Effector memory CD4-positive, alpha-beta T cell (primary cell): ENCODE data around the gene SHISA8.

Experiments used
- DNase-seq, 3 donors: peaks; one replicate each; pipeline ENCODE4 v3.0.0-alpha.2; 2020
- H3K27ac ChIP-seq: 2 replicates; pipeline ENCODE4 v1.7.0; 2013; ENCODE audit warnings: mild to moderate bottlenecking, low read length, moderate library complexity; ENCODE audit not compliant: insufficient read depth, poor library complexity, severe bottlenecking
- H3K27me3 ChIP-seq: replicated peaks from 2 replicates; pipeline ENCODE4 v1.7.0; 2013; ENCODE audit warnings: mild to moderate bottlenecking, low read length; ENCODE audit not compliant: insufficient read depth, control insufficient read depth, poor library complexity, severe bottlenecking
- H3K36me3 ChIP-seq: 2 replicates; pipeline ENCODE4 v1.7.0; 2013; ENCODE audit warnings: mild to moderate bottlenecking, low read length, moderate library complexity; ENCODE audit not compliant: control insufficient read depth, insufficient read depth
- H3K4me1 ChIP-seq: 2 replicates; pipeline ENCODE4 v1.7.0; 2013; ENCODE audit warnings: low read length, mild to moderate bottlenecking; ENCODE audit not compliant: control insufficient read depth, insufficient read depth, poor library complexity, severe bottlenecking
- H3K4me3 ChIP-seq: 2 replicates; pipeline ENCODE4 v1.7.0; 2013; ENCODE audit warnings: low read length, low read depth, mild to moderate bottlenecking; ENCODE audit not compliant: insufficient read depth, poor library complexity, severe bottlenecking
- H3K9me3 ChIP-seq: 2 replicates; pipeline ENCODE4 v1.7.0; 2013; ENCODE audit warnings: mild to moderate bottlenecking, low read length, moderate library complexity; ENCODE audit not compliant: control insufficient read depth

The SHISA8 gene

GRCh38 chr22:41862160-41862529, 52.7 kb downstream of the SHISA8 start:
- Histone ChIP-seq H3K4me3 (peak overlapping the region; percentile 32), H3K27ac (peak overlapping the region; percentile 79), H3K36me3 (peaks cover 6% of the 10 kb centered on the region), H3K4me1 (peaks cover 39% of the 10 kb centered on the region), H3K27me3 (no peaks in the 10 kb centered on the region), H3K9me3 (no peaks in the 10 kb centered on the region)
- peak in 1 of 3 donors; percentile 32 for DNase-seq
